ENCODE measurements around the gene FBLN7.

FBLN7 gene

DNA sequence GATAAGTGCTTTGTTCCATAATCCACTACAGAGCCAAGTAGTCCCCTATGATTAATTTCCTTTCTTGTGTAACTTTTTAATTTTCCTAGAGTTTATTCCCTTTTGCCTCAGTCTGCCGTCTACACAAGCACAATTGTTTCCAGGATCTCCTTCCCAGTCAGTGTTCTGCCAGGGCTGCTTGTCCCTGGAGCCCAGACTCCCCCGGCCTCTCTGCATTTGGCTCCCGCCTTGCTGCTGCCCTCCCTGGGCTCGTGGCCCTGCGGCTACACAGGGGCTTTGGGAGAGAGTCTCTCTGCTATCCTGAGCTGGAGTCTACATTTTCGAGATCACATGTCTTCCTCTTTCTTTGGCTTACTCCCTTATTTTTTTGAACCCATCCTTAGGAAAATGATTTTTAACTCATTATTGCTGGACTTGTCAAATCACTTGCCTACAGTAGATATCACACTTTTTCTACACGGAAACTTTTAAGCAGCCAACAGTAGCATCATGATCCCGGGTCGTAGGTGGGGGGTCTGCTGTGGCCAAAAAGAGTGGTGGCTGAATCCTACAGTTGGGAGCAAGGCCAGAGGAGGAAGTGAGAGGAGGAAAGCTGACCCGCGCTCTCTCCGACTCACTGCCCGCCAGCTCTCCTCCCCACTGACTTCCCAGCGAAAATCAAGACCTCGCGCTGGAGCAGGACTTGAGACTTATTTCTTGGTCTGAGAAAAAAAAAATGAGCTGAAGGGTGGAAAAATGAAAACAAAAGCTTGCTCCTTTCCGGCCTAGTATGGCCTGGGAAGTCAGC is 9.4 kb downstream of the FBLN7 start:
- no peak for DNase-seq
- no peaks in the 10 kb centered on the region for H3K9me3 Mint-ChIP-seq
- H3K27me3 Mint-ChIP-seq: peaks cover 27 to 39% of the 10 kb centered on the region in 2 donors
- H3K27ac Mint-ChIP-seq: no peak overlapping the region
- peaks cover 0 to 2% of the 10 kb centered on the region in 2 donors for H3K4me1 Mint-ChIP-seq (ENCODE audit: low read depth in 2 of 2)
- no peak for ATAC-seq (replicated peaks)
- no peaks in the 10 kb centered on the region for H3K36me3 Mint-ChIP-seq (ENCODE audit: insufficient read depth)
- H3K4me3 Mint-ChIP-seq: no peak overlapping the region

DNA sequence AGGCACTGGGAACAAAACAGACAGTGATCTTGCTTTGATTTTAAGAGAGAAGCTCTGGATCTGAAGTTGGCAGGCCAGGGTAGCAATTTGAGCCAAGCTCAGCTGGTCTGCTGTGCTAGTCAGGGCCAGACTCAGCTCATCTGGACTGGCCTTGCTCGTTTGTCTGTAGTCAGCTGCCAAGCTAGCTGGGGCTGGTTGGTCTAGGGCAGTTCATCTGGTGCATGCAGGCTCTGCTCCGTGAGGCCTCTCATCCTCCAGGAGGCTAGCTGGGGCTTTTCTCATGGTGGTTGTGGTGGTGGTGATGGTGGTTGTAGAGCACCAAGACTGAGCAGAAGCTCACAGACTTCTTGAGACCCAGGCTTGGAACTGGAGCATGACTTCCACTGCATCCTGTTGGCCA is 10.3 kb downstream of the FBLN7 start:
- Mint-ChIP-seq H3K4me1 (ENCODE audit: low read depth in 2 of 2) (peaks cover 0 to 2% of the 10 kb centered on the region in 2 donors), H3K27ac (peak overlapping the region in 1 of 2 donors; percentile 42), H3K9me3 (no peaks in the 10 kb centered on the region)

DNA sequence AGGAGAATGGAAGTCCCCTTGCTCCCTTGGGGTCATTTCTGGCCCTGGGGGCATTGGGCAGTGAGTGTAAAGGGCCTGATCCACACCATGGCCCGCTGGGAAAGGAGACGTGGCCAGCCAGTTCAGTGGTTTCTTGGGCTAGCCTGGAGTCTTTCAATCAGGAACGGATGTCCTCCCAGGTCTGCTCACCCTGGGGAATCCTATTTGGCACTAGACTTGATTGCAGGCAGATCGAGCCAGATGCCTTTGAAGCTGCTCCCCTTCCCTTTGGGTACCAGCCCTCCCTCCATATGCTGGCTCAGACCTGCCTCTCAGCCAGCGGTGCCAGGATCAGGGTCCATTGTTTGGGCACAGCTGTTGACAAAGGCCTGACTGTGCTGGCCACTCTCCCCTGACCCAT is 11.0 kb downstream of the FBLN7 start:
- no peaks in the 10 kb centered on the region for H3K36me3 Mint-ChIP-seq (ENCODE audit: insufficient read depth)
- no peak overlapping the region for H3K27ac Mint-ChIP-seq
- H3K4me1 Mint-ChIP-seq (ENCODE audit: low read depth in 2 of 2): peaks cover 0 to 2% of the 10 kb centered on the region in 2 donors
- H3K9me3 Mint-ChIP-seq: no peaks in the 10 kb centered on the region
- H3K27me3 Mint-ChIP-seq: peaks cover 13 to 34% of the 10 kb centered on the region in 2 donors
- H3K4me3 Mint-ChIP-seq: no peak overlapping the region
- DNase-seq (no peak), ATAC-seq (replicated peaks) (no peak)

More for the DNA sequence above, 10.3 kb downstream of the FBLN7 start:
- Mint-ChIP-seq H3K27me3 (peaks cover 19 to 34% of the 10 kb centered on the region in 2 donors), H3K4me3 (no peak overlapping the region), H3K36me3 (ENCODE audit: insufficient read depth) (no peaks in the 10 kb centered on the region)
- no peak for DNase-seq
- no peak for ATAC-seq (replicated peaks)

DNA sequence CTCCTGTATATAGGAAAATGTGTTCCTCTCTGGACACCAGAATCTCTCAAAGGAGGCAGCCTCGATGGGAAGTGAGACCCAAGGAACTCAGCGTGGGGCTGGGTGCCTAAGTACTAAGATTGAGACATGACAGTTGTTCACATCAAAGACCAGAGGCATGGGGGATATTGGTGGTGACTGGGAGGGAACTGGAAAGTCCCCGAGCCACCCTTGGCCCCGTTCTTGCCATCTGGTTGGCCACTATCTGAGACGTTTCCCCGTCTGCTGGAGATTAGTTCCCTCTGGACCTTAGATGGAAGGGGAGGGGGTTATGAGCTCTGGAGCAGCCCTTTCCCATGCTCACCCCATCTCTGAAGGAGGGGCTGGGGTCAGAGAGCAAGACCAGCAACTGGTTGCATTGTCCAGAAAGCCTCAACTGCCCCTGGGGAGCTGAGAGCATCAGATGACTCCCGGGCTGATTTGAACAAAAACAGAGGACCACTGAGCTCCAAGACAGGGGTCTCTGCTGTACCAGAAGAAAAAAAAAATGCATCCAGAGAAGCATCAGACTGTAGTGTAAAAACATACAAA is 11.8 kb downstream of the FBLN7 start:
- peaks cover 0 to 2% of the 10 kb centered on the region in 2 donors for H3K4me1 Mint-ChIP-seq (ENCODE audit: low read depth in 2 of 2)
- H3K9me3 Mint-ChIP-seq: no peaks in the 10 kb centered on the region
- H3K4me3 Mint-ChIP-seq: no peak overlapping the region
- DNase-seq (no peak), ATAC-seq (replicated peaks) (no peak)
- no peaks in the 10 kb centered on the region for H3K36me3 Mint-ChIP-seq (ENCODE audit: insufficient read depth)
- H3K27ac Mint-ChIP-seq: peak overlapping the region in 1 of 2 donors; percentile 6
- H3K27me3 Mint-ChIP-seq: peaks cover 13 to 34% of the 10 kb centered on the region in 2 donors

DNA sequence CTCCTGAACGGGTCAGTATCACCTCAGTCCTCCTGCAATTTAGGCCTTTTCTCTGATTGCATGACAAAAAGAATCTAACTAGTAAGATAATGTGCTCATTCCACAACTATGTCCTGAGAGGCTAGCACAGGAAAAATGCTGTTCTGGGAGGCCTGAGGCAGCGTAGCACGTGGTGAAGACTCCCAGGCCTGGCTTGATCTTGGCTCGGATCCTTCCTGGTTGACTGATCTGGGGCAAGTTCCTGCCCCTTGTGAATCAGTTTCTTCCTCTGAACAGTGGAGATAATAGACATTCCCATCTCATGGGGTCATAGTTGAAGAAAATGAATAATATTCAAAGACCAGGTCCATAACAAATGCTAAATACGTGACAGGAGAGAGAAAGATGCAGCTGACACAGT is 12.3 kb downstream of the FBLN7 start:
- peak overlapping the region in 1 of 2 donors; percentile 6 for H3K27ac Mint-ChIP-seq
- ATAC-seq (replicated peaks): no peak

DNA sequence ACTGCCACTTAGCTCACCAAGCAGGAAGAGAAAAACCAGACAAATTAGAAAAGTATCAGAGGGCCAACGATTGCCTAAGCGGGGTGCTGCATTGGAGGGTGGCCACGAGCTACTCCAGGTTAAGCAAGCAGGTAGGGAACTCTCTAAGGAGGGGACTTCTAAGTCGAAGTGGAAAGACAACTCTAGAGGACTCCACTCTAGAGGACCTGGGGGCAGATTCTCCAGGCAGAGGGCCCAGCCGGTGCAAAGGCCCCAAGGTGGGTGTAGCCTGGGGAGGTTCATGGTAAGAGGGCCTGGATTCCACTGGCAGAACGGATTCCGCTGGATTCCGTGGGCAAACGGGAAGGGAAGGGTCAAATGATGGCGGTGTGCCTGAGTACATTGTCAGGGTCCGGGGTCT is 12.7 kb downstream of the FBLN7 start:
- no peak for ATAC-seq (replicated peaks)
- Mint-ChIP-seq H3K27me3 (peaks cover 13 to 34% of the 10 kb centered on the region in 2 donors), H3K9me3 (no peaks in the 10 kb centered on the region), H3K4me1 (ENCODE audit: low read depth in 2 of 2) (peaks cover 6 to 10% of the 10 kb centered on the region in 2 donors), H3K4me3 (no peak overlapping the region), H3K36me3 (ENCODE audit: insufficient read depth) (no peaks in the 10 kb centered on the region), H3K27ac (peak overlapping the region in 1 of 2 donors; percentile 6)
- DNase-seq: no peak

More for the DNA sequence above, 12.3 kb downstream of the FBLN7 start:
- Mint-ChIP-seq H3K27me3 (peaks cover 13 to 34% of the 10 kb centered on the region in 2 donors), H3K4me3 (no peak overlapping the region), H3K4me1 (ENCODE audit: low read depth in 2 of 2) (peaks cover 2 to 6% of the 10 kb centered on the region in 2 donors), H3K9me3 (no peaks in the 10 kb centered on the region), H3K36me3 (ENCODE audit: insufficient read depth) (no peaks in the 10 kb centered on the region)
- no peak for DNase-seq

DNA sequence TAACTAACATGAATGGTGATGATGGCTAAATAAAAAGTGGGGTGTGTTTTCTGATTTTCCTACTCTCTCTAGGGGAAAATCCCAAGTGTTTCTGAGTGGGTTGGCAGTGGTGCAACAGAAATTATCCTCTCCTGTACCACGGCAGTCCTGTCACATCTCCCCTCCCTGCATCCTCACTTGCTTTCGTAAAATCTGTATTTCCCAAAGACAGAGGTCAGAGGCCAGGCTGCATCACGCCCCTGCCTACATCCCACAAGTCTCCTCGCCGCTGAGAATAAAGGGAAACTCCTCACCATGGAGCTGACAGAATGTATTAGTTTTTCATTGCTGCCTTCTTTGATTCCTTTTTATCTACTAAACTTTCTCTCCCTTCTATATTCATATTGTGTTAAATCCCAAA is 13.1 kb downstream of the FBLN7 start:
- Mint-ChIP-seq H3K27me3 (peaks cover 13 to 34% of the 10 kb centered on the region in 2 donors), H3K36me3 (ENCODE audit: insufficient read depth) (no peaks in the 10 kb centered on the region), H3K4me3 (no peak overlapping the region), H3K27ac (no peak overlapping the region), H3K9me3 (no peaks in the 10 kb centered on the region), H3K4me1 (ENCODE audit: low read depth in 2 of 2) (peaks cover 10 to 14% of the 10 kb centered on the region in 2 donors)
- no peak for ATAC-seq (replicated peaks)
- no peak for DNase-seq

DNA sequence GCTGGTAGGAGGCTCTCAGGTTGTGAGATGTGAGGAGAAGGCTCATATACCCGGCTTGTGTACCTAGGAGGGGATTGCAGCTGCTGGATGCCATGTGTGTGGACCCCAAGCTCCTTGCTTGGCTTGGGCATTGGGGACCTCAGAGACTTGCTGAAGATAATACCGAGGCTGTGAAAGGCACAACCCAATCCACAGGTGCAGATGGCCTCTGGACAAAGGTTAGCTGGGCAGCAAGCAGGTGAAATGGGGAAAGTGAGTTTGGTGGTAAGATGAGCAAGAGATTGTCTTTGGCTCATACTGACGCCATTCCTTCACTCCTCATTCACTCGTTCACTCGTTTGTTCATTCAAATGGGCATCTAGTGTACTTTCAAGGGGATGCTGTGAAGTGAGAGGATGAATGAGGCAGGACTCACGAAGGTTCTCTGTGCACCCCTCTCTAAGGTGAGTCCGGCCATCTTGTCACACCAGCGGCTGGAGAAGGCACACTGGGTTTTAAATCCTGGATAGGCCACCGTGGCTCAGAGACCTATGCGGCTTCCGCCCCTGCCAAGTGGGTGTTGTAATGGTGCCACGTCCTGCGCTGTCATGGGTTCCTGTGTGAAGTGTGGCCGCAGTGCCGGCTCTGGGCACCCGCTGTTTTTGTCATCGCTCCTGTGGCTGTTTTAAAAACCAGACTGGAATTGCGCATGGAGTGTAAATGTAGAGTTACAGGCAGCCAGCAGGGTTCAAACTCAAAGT is 13.7 kb downstream of the FBLN7 start:
- ATAC-seq (replicated peaks) (no peak), DNase-seq (no peak)
- no peak overlapping the region for H3K4me3 Mint-ChIP-seq
- H3K27ac Mint-ChIP-seq: no peak overlapping the region
- H3K36me3 Mint-ChIP-seq (ENCODE audit: insufficient read depth): no peaks in the 10 kb centered on the region
- peaks cover 13 to 32% of the 10 kb centered on the region in 2 donors for H3K27me3 Mint-ChIP-seq
- no peaks in the 10 kb centered on the region for H3K9me3 Mint-ChIP-seq
- H3K4me1 Mint-ChIP-seq (ENCODE audit: low read depth in 2 of 2): peaks cover 15 to 20% of the 10 kb centered on the region in 2 donors

DNA sequence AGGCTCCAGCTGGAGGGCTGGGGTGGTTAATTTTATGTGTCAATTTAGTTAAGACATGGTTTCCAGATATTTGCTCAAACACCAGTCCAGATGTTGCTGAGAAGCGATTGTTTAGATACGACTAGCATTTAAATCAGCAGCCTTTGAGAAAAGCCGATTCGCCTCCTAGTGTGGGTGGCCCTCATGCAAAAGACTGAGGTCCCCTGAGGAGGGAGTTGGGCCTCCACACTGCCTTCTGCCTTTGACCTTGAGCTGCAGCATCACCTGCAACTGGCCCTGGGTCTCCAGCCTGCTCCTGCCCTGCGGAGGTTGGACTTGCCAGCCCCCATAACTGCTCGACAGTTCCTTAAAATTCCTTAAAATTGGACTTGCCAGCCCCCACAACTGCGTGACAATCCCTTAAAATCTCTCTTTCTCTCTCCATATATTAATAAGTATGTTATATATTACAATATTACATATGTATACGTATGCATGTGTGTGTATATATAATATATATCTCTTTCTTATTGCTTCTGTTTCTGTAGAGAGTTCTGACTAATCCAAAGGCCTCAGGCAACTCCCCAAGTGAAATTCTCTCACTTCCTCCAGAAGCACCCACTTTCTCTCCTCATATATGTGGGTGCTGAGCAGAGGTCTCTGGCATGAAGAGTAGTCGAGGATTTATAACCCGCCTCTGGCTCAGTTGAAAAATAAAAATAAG is 14.4 kb downstream of the FBLN7 start:
- peaks cover 15 to 20% of the 10 kb centered on the region in 2 donors for H3K4me1 Mint-ChIP-seq (ENCODE audit: low read depth in 2 of 2)
- H3K36me3 Mint-ChIP-seq (ENCODE audit: insufficient read depth): no peaks in the 10 kb centered on the region
- ATAC-seq (replicated peaks) (no peak), DNase-seq (no peak)
- peaks cover 5 to 24% of the 10 kb centered on the region in 2 donors for H3K27me3 Mint-ChIP-seq
- no peak overlapping the region for H3K4me3 Mint-ChIP-seq
- H3K9me3 Mint-ChIP-seq: no peaks in the 10 kb centered on the region
- no peak overlapping the region for H3K27ac Mint-ChIP-seq

DNA sequence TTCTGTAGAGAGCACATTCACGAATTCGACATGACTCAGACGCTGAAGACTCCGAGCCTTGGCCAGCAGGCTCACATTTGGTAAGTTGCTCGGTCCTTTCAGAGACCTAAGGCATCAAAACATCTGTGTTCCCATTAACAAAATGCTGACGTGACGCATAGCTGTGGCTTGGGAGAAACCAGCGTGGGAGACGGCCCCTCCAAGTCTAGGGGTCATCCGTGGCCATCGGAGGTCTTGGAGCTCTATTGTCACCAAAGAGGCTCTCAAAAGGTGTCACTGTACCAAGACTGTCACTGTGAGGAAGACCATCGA is 14.9 kb downstream of the FBLN7 start:
- no peaks in the 10 kb centered on the region for H3K36me3 Mint-ChIP-seq (ENCODE audit: insufficient read depth)
- ATAC-seq (replicated peaks) (no peak), DNase-seq (no peak)
- H3K27me3 Mint-ChIP-seq: peaks cover 0 to 19% of the 10 kb centered on the region in 2 donors
- peak overlapping the region in 1 of 2 donors; percentile 41 for H3K27ac Mint-ChIP-seq
- H3K4me1 Mint-ChIP-seq (ENCODE audit: low read depth in 2 of 2): peaks cover 15 to 20% of the 10 kb centered on the region in 2 donors
- no peaks in the 10 kb centered on the region for H3K9me3 Mint-ChIP-seq
- H3K4me3 Mint-ChIP-seq: no peak overlapping the region

DNA sequence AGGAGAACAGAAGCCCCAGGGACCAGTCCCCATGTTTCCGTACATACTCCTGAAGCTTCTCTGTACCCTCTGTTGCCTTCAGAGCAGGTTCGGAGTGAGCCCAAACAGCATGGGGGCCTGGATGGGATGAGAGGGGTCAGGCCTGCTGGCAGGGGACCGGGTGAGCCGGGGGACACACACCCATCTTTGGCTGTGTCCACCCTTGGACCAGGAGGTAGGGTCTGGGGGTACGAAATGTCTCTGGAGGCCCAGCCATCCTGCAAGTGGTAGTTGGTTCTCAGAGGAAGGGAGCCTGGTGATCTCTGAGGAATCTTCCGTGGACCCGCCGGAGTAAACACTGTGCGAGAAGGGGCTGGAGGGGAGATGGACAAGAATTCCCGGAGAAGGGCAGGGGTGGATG is 15.3 kb downstream of the FBLN7 start:
- Mint-ChIP-seq H3K27me3 (peaks cover 0 to 15% of the 10 kb centered on the region in 2 donors), H3K36me3 (ENCODE audit: insufficient read depth) (no peaks in the 10 kb centered on the region), H3K9me3 (no peaks in the 10 kb centered on the region), H3K4me3 (no peak overlapping the region), H3K4me1 (ENCODE audit: low read depth in 2 of 2) (peaks cover 15 to 20% of the 10 kb centered on the region in 2 donors), H3K27ac (peak overlapping the region in 1 of 2 donors; percentile 41)
- DNase-seq: no peak
- no peak for ATAC-seq (replicated peaks)

DNA sequence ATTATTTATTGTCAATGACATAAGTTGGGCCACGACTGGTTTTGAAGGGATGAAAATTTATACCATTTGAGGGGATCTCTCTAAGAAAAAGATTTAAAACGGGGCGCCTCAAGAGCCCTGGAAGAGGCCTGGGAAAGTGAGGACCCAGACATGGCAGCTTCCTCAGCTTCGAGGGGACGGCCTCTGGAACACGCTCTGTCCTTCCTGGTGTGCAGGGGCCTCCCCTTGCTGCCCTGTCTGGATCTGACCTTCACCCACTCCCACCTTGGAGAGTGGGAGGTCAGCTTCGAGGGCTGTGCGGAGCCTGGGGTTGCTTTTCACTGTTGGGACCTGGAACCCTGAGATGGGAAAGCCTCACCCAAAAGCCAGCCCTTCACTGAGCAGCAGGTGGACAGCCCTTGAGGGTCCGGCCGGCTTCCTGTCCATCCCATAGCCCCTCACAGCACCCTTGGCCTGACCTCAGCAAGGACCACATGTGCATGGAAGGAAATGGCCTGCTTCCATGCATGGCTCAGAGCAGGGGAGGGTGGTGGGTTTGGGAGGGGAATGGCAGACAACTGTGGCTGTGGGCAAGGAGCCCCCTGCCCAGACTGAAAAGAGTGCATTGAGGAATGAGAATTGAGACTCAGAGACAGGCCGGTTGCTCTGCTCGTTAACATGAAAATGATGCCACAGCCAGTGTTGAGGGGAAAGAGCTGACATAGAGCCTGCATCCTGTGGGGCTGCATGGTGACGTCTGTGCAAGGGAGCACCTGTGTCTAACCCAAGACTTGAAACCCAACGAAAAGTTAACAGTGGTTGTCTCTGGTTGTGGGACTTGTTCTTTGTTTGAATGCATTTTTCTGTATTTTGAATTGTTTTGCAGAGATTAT is 16.3 kb downstream of the FBLN7 start:
- ATAC-seq (replicated peaks): peak; percentile 54
- H3K4me1 Mint-ChIP-seq (ENCODE audit: low read depth in 2 of 2): peaks cover 15 to 17% of the 10 kb centered on the region in 2 donors
- H3K9me3 Mint-ChIP-seq: no peaks in the 10 kb centered on the region
- peaks cover 0 to 6% of the 10 kb centered on the region in 2 donors for H3K27me3 Mint-ChIP-seq
- no peak overlapping the region for H3K4me3 Mint-ChIP-seq
- no peaks in the 10 kb centered on the region for H3K36me3 Mint-ChIP-seq (ENCODE audit: insufficient read depth)
- peak overlapping the region in 1 of 2 donors; percentile 77 for H3K27ac Mint-ChIP-seq
- DNase-seq: no peak
